Mesothelial cell of epicardium (in vitro differentiated cells): ENCODE measurements around the gene C19orf53. TPM values are rescaled to one million over a fixed set of nuclear protein-coding genes. Genes with fewer than 3 reads are reported as not detected.

ENCODE experiments used
- DNase-seq, 2 experiments: peaks; one replicate each; pipeline ENCODE4 v3.0.0; 2021; ENCODE audit warnings: low spot score in 2 of 2; ENCODE audit not compliant: unreplicated experiment in 2 of 2
- H3K27ac Mint-ChIP-seq: 2 replicates; pipeline ENCODE4 v1.8.0; 2021; ENCODE audit warnings: mixed read lengths
- H3K27me3 Mint-ChIP-seq: 2 replicates; pipeline ENCODE4 v1.8.0; 2021; ENCODE audit warnings: low read depth, mixed read lengths
- H3K36me3 Mint-ChIP-seq: 2 replicates; pipeline ENCODE4 v1.8.0; 2021; ENCODE audit warnings: mixed read lengths
- H3K4me1 Mint-ChIP-seq: 2 replicates; pipeline ENCODE4 v1.8.0; 2021; ENCODE audit warnings: mixed read lengths
- H3K4me3 Mint-ChIP-seq: 2 replicates; pipeline ENCODE4 v1.8.0; 2021; ENCODE audit warnings: mild to moderate bottlenecking, moderate library complexity, mixed read lengths
- H3K9me3 Mint-ChIP-seq: 2 replicates; pipeline ENCODE4 v1.8.0; 2021; ENCODE audit warnings: mixed read lengths
- CTCF ChIP-seq: fragments of 200-600 bp; sonication (generic); IDR thresholded peaks from one replicate; pipeline ENCODE4 v1.5.0; 2021; ENCODE audit warnings: antibody characterized with exemption; ENCODE audit not compliant: unreplicated experiment
- total RNA-seq: library from RNA; stranded (reverse); gene quantifications from 3 replicates; pipeline ENCODE4 v1.2.1, GENCODE V29; 2021

The C19orf53 gene
- total RNA-seq, 1 donor from 2014 or later: 68.9 TPM

- Mint-ChIP-seq H3K36me3 (peaks cover 35% of the 10 kb centered on the region), H3K27me3 (no peaks in the 10 kb centered on the region), H3K27ac (no peak overlapping the region), H3K9me3 (no peaks in the 10 kb centered on the region), H3K4me3 (no peak overlapping the region), H3K4me1 (peaks cover 1% of the 10 kb centered on the region)
- TF ChIP-seq CTCF: no peak
- no peak for DNase-seq
Measured at GRCh38 chr19:13758795-13759194, 15.5 kb upstream of the C19orf53 start.

- no peak for DNase-seq
- H3K27ac Mint-ChIP-seq: no peak overlapping the region
- no peak for TF ChIP-seq CTCF
Measured at GRCh38 chr19:13761423-13761822, 12.8 kb upstream of the C19orf53 start.

GRCh38 chr19:13762635-13763235 is 11.5 kb upstream of the C19orf53 start:
- H3K36me3 Mint-ChIP-seq: peaks cover 18% of the 10 kb centered on the region
- H3K27ac Mint-ChIP-seq: no peak overlapping the region
- H3K4me1 Mint-ChIP-seq: peaks cover 8% of the 10 kb centered on the region
- no peaks in the 10 kb centered on the region for H3K9me3 Mint-ChIP-seq
- no peaks in the 10 kb centered on the region for H3K27me3 Mint-ChIP-seq
- no peak overlapping the region for H3K4me3 Mint-ChIP-seq
- no peak for DNase-seq
- no peak for TF ChIP-seq CTCF

More at GRCh38 chr19:13761423-13761822, 12.8 kb upstream of the C19orf53 start:
- H3K27me3 Mint-ChIP-seq: no peaks in the 10 kb centered on the region
- peaks cover 24% of the 10 kb centered on the region for H3K36me3 Mint-ChIP-seq
- peaks cover 8% of the 10 kb centered on the region for H3K4me1 Mint-ChIP-seq
- no peaks in the 10 kb centered on the region for H3K9me3 Mint-ChIP-seq
- no peak overlapping the region for H3K4me3 Mint-ChIP-seq

- Mint-ChIP-seq H3K4me3 (peak overlapping the region; percentile 71), H3K4me1 (peaks cover 8% of the 10 kb centered on the region), H3K36me3 (peaks cover 17% of the 10 kb centered on the region), H3K27ac (no peak overlapping the region), H3K9me3 (no peaks in the 10 kb centered on the region), H3K27me3 (no peaks in the 10 kb centered on the region)
- no peak for TF ChIP-seq CTCF
- DNase-seq: no peak
Measured at GRCh38 chr19:13763265-13763664, 11.0 kb upstream of the C19orf53 start.

GRCh38 chr19:13764101-13764807 is 10.0 kb upstream of the C19orf53 start, which contains the start of gene MRI1:
TSS of gene MRI1 (plus strand) at chr19:13764522. CDS start at chr19:13764589, 67 bp downstream.
- H3K27me3 Mint-ChIP-seq: no peaks in the 10 kb centered on the region
- no peak for TF ChIP-seq CTCF
- H3K36me3 Mint-ChIP-seq: peaks cover 13% of the 10 kb centered on the region
- H3K4me3 Mint-ChIP-seq: peak within 1 kb of the TSS; percentile 71
- DNase-seq: peak in 1 of 2 experiments; percentile 70
- peak within 1 kb of the TSS; percentile 68 for H3K27ac Mint-ChIP-seq
- H3K9me3 Mint-ChIP-seq: no peaks in the 10 kb centered on the region
- H3K4me1 Mint-ChIP-seq: peaks cover 8% of the 10 kb centered on the region
